Activated CD4-positive, alpha-beta T cell treated with anti-CD3 and anti-CD28 coated beads, Interleukin-2, amount 10 ng/mL, durations not matched to agents 7 days and 5 days (primary cell): ENCODE data around the gene NLE1. TPM values are rescaled to one million over a fixed set of nuclear protein-coding genes. Genes with fewer than 3 reads are reported as not detected.
"Not testable (repeated sequence)": the region's sequence is repeated elsewhere in the genome, so short reads cannot be mapped to it uniquely, and the experiment has no call there.

Experiments used
- CTCF ChIA-PET: fragments of 350-600 bp; sonication (Branson Sonifier 250); formaldehyde crosslinking; loops from one replicate; lab custom pipeline; 2021; ENCODE audit warnings: antibody characterized with exemption; lab: Charles Lee
- POLR2A ChIA-PET: fragments of 350-600 bp; sonication (Branson Sonifier 250); formaldehyde crosslinking; loops from one replicate; lab custom pipeline; 2021; ENCODE audit warnings: antibody characterized with exemption; lab: Charles Lee
- DNase-seq: peaks from one replicate; pipeline ENCODE4 v3.0.0-alpha.2; 2020
- H3K27ac Mint-ChIP-seq: one replicate; pipeline ENCODE4 v1.8.0; 2021; ENCODE audit warnings: mild to moderate bottlenecking, moderate library complexity, mixed read lengths
- H3K27me3 Mint-ChIP-seq: one replicate; pipeline ENCODE4 v1.8.0; 2021; ENCODE audit warnings: mixed read lengths
- H3K36me3 Mint-ChIP-seq: one replicate; pipeline ENCODE4 v1.8.0; 2021; ENCODE audit warnings: low read depth, mixed read lengths
- H3K4me1 Mint-ChIP-seq: one replicate; pipeline ENCODE4 v1.8.0; 2021; ENCODE audit warnings: mixed read lengths
- H3K4me3 Mint-ChIP-seq: one replicate; pipeline ENCODE4 v1.8.0; 2021; ENCODE audit warnings: mild to moderate bottlenecking, moderate library complexity, mixed read lengths
- H3K9me3 Mint-ChIP-seq: one replicate; pipeline ENCODE4 v1.8.0; 2021; ENCODE audit warnings: mixed read lengths
- total RNA-seq, 2 experiments: library from RNA; stranded (reverse); gene quantifications; one replicate each; pipeline ENCODE4 v1.2.3, GENCODE V29; 2021

NLE1 gene
- total RNA-seq: 10 to 100 TPM; 15.7 to 19.7 TPM

DNA sequence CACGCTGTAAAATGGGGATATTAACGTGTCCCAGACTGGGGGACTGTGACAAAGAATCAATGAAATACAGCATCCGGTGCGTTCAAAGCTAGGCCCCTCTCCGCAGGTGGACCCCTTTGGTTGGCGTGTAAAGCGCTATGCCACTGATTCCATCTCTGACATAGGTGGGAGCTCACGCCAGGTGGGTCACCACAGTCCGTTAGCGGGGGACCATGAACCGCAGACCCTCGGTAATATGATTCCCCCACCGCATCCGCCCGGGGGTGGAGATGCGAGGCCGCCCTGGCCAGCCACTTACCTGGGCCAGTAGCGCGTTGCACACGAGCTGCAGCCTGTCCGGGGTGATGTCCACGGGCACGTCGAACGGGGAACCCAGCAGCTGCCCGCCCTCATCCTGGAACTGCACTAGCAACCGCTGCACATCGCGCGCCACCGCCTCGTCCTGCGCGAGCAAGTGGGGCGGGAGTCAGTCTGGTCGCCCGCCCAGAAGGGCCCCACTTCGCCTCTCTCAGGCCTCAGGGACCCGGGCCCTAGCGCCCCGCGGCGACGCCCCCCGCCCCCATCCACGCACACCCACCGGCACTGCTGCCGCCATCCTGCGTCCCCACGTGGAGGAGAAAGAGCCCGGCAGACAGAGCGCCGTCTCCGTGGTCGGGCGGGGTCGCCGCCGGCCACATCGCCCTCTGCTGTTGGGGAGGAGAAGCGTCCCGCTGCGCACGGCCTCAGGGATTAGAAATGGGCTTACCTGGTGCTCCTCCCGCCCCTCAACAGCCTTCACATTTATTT is at the start of gene NLE1:
TSS of gene NLE1 (minus strand) at position 623 of the 786 bp plus-strand sequence. CDS start at position 595, 28 bp downstream.
- H3K36me3 Mint-ChIP-seq: peaks cover 13% of the 10 kb centered on the region
- no peaks in the 10 kb centered on the region for H3K27me3 Mint-ChIP-seq
- DNase-seq: peak; percentile 87
- ChIA-PET POLR2A (no interaction called here), CTCF (interaction anchor here (0.7 to 1.7 kb wide), 10 partner anchors 9 to 566 kb away, joined by 3 to 8 read pairs (median 4); no protein-coding TSS in a partner anchor)
- no peaks in the 10 kb centered on the region for H3K9me3 Mint-ChIP-seq
- H3K27ac Mint-ChIP-seq: peak within 1 kb of the TSS; percentile 84
- peaks cover 19% of the 10 kb centered on the region for H3K4me1 Mint-ChIP-seq
- H3K4me3 Mint-ChIP-seq: peak within 1 kb of the TSS; percentile 80

DNA sequence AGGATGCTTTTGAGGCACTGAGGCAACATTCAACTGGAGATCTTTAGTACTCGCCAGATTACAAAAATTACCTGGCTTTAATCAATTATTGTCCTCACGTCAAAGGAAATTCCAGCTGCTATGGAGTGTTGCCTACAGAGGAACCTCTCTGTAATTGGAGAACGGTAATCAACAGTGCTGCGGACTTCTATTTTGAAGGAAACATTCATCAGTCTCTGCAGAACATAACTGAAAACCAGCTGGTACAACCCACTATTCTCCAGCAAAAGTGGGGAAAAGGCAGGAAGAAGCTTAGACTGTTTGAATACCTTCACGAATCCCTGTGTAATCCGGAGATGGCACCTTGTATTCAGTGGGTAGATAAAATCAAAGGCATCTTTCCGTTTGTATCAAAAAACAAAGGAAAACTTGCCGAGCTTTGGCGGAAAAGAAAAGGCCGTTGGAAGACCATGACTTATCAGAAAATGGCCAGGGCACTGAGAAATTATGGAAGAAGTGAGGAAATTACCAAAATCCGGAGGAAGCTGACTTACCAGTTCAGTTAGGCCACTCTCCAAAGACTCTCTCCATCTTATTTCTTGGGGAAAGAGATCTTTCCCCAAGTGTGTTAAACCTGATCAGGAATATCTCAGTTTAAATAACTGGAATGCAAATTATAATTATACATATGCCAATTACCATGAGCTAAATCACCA is 49.0 kb upstream of the NLE1 start:
- Mint-ChIP-seq H3K4me3 (no peak overlapping the region), H3K9me3 (peaks cover 10% of the 10 kb centered on the region), H3K27me3 (no peaks in the 10 kb centered on the region), H3K27ac (no peak overlapping the region), H3K36me3 (peaks cover 4% of the 10 kb centered on the region), H3K4me1 (peaks cover 40% of the 10 kb centered on the region)
- ChIA-PET POLR2A (no interaction called here), CTCF (interaction anchor here (0.8 to 1.0 kb wide), 2 partner anchors 9 to 11 kb away, joined by 3 read pairs; no protein-coding TSS in a partner anchor)
- DNase-seq: no peak

DNA sequence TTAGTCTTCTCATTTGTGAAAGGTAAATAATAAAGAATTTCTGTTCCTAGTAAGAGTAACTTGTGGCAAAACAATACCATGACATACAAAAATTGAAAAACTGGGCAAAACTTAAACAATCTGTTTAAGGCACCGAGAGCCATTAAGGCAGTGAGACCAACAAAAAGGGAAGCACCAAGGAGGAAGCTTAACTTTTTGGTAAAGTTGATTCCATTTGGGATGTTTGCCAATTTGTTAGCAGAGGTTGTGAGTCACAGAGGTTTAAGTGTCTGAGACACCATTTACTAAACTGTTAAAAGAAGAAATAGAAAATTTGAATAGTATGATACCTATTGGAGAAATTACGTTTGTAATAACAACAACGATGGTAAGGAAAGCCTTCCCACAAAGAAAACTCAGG is 47.2 kb upstream of the NLE1 start:
- ChIA-PET POLR2A (no interaction called here), CTCF (no interaction called here)
- peak overlapping the region; percentile 22 for H3K4me3 Mint-ChIP-seq
- H3K27me3 Mint-ChIP-seq: no peaks in the 10 kb centered on the region
- H3K36me3 Mint-ChIP-seq: peaks cover 4% of the 10 kb centered on the region
- peaks cover 7% of the 10 kb centered on the region for H3K9me3 Mint-ChIP-seq
- peaks cover 47% of the 10 kb centered on the region for H3K4me1 Mint-ChIP-seq
- DNase-seq: no peak
- H3K27ac Mint-ChIP-seq: no peak overlapping the region

DNA sequence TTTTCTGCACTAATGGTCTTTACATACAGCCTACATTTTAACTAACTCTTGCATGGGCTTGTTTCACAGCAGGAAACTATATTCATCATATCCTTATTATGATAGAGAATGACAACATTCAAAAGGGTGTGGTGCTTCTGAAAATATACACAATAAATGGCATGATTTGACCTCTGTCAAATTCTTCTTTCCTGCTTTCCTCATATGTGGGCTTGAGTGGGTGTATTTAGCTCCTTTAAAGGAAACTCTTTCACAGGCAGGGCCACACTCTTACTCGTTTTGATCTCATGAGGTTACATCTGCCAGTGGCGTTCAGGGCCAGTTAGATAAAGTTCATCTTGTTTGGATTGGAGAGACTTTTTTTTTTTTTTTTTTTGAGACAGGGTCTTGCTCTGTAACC is 46.0 kb upstream of the NLE1 start:
- Mint-ChIP-seq H3K36me3 (peaks cover 4% of the 10 kb centered on the region), H3K27ac (peak overlapping the region; percentile 83), H3K4me1 (peaks cover 48% of the 10 kb centered on the region), H3K4me3 (peak overlapping the region; percentile 4), H3K9me3 (peaks cover 5% of the 10 kb centered on the region), H3K27me3 (no peaks in the 10 kb centered on the region)
- CTCF ChIA-PET: interaction anchor here (0.6 to 1.6 kb wide), 3 partner anchors 11 to 311 kb away, joined by 3 to 5 read pairs (median 3); no protein-coding TSS in a partner anchor
- DNase-seq: no peak
- POLR2A ChIA-PET: interaction anchor here (1.1 to 1.4 kb wide), 2 partner anchors 23 to 26 kb away, joined by 3 to 6 read pairs; no protein-coding TSS in a partner anchor

DNA sequence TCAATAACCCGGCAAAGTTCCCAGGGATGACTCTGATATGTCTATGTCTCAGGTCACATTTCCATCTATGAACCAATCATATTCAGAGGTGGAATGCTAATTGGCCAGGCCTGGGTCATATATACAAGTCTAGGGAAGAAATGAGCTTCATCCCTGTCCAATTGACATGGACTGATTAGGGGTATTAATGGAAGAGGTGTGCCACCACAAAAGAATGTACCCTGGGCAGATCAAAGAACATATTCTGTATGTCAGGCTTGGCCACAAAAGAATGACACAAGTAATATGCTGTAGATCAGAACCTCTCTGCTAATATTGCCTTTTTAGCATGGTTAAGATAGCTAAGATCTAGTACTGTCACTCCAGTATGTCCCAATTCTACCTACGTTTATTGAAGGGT is 45.4 kb upstream of the NLE1 start:
- no peak for DNase-seq
- Mint-ChIP-seq H3K4me1 (peaks cover 41% of the 10 kb centered on the region), H3K4me3 (no peak overlapping the region), H3K9me3 (peaks cover 4% of the 10 kb centered on the region), H3K27ac (no peak overlapping the region), H3K36me3 (peaks cover 4% of the 10 kb centered on the region), H3K27me3 (no peaks in the 10 kb centered on the region)
- CTCF ChIA-PET: interaction anchor here (1.6 kb wide), 1 partner anchor 10 kb away, joined by 3 read pairs; no protein-coding TSS in a partner anchor
- POLR2A ChIA-PET: interaction anchor here (1.1 to 1.4 kb wide), 2 partner anchors 22 to 27 kb away, joined by 3 to 6 read pairs; no protein-coding TSS in a partner anchor

DNA sequence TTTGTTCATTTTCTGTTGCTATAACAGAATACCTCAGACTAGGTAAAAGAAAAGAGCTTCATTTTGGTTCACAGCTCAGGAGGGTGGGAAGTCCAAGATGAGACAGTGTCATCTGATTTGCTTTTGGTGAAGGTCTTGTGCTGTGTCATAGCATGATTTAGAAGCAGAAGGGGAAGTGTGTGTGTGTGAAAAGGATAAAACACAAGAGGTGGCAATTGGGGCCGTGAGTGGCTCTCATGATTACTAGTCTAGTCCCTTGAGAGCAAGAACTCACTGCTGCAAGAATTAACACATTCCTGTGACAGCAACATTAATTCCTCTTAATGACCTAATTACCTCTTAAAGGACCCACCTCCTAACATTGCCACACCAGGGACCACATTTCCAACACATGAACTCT is 43.7 kb upstream of the NLE1 start:
- H3K9me3 Mint-ChIP-seq: peaks cover 4% of the 10 kb centered on the region
- no peak for DNase-seq
- peaks cover 4% of the 10 kb centered on the region for H3K36me3 Mint-ChIP-seq
- ChIA-PET POLR2A (no interaction called here), CTCF (interaction anchor here (1.0 kb wide), 1 partner anchor 10 kb away, joined by 3 read pairs; no protein-coding TSS in a partner anchor)
- H3K4me1 Mint-ChIP-seq: peaks cover 38% of the 10 kb centered on the region
- H3K27me3 Mint-ChIP-seq: no peaks in the 10 kb centered on the region
- H3K4me3 Mint-ChIP-seq: no peak overlapping the region
- H3K27ac Mint-ChIP-seq: no peak overlapping the region

DNA sequence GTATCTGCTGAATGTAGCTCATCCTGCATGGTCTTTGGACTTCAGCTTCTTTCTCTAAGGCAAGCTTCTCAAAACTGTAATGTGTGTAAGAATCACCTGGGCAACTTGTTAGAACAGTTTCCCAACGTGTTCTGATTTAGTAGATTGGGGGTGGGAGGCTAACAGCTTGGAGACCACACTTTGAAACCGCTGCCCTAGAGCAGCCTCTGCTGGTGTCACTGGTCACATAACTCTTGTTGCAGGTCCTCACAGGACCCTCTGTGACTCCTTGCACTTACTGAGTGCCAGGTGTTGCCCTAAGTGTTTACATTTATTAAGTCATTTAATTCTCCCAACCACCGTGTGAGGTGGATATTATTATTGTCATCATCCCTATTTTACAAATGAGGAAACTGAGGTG is 42.2 kb upstream of the NLE1 start:
- no peaks in the 10 kb centered on the region for H3K27me3 Mint-ChIP-seq
- ChIA-PET CTCF (no interaction called here), POLR2A (interaction anchor here (0.7 to 1.0 kb wide), 2 partner anchors 30 to 59 kb away, joined by 3 to 4 read pairs; partner anchors contain the start of gene SLFN5)
- no peak for DNase-seq
- peaks cover 3% of the 10 kb centered on the region for H3K9me3 Mint-ChIP-seq
- no peak overlapping the region for H3K4me3 Mint-ChIP-seq
- H3K4me1 Mint-ChIP-seq: peaks cover 39% of the 10 kb centered on the region
- no peak overlapping the region for H3K27ac Mint-ChIP-seq
- peaks cover 5% of the 10 kb centered on the region for H3K36me3 Mint-ChIP-seq

DNA sequence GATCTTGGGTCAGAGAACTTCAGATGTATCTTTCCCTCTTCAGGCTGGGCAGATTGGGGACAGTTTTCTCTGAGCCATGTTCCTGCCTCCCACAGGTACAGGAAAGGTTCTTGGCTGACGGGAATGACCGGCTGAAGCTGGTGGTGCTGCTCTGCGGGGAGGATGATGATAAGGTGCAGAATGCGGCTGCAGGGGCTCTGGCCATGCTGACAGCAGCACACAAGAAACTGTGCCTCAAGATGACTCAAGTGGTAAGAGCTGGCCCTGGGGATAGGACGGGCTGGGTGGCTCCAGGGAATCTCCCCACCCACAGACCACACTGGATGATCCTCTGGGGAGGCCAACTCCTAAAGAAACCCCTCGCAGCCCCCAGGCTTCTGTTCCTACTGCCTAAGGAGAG is 41.2 kb upstream of the NLE1 start:
- Mint-ChIP-seq H3K9me3 (peaks cover 3% of the 10 kb centered on the region), H3K4me1 (peaks cover 41% of the 10 kb centered on the region), H3K4me3 (no peak overlapping the region), H3K27me3 (no peaks in the 10 kb centered on the region), H3K27ac (no peak overlapping the region), H3K36me3 (peaks cover 10% of the 10 kb centered on the region)
- no peak for DNase-seq
- ChIA-PET POLR2A (interaction anchor here (1.0 kb wide), 1 partner anchor 60 kb away, joined by 3 read pairs; the partner anchor contains the start of gene SLFN5), CTCF (interaction anchor here (0.9 to 1.3 kb wide), 2 partner anchors 28 to 50 kb away, joined by 3 read pairs; no protein-coding TSS in a partner anchor)

DNA sequence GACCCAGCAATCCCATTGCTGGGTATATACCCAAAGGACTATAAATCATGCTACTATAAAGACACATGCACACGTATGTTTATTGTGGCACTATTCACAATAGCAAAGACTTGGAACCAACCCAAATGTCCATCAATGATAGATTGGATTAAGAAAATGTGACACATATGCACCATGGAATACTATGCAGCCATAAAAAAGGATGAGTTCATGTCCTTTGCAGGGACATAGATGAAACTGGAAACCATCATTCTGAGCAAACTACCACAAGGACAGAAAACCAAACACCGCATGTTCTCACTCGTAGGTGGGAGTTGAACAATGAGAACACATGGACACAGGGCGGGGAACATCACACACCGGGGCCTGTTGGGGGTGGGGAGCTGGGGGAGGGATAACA is 37.3 kb upstream of the NLE1 start:
- H3K4me3 Mint-ChIP-seq, H3K27me3 Mint-ChIP-seq, H3K9me3 Mint-ChIP-seq, POLR2A ChIA-PET, CTCF ChIA-PET, DNase-seq: not testable (repeated sequence)
- H3K27ac Mint-ChIP-seq: peak overlapping the region; percentile 63
- H3K4me1 Mint-ChIP-seq: peaks cover 52% of the 10 kb centered on the region
- peaks cover 20% of the 10 kb centered on the region for H3K36me3 Mint-ChIP-seq

DNA sequence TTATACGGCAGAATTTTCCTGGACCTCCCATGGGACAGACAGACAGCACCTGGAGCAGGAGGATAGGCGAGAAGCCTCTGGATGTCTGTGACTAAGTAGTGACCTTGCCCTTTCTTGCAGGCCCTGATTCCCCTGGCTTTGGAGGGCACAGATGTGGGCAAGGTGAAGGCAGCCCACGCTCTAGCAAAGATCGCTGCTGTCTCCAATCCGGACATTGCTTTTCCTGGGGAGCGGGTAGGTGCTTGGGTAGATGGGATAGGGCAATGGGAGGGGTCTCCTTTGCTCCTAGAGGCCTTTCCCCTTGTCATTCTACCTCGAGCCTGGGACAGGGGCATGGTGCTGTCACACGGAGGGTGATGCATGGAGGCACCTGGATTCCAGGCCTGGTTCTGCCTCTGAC is 34.8 kb upstream of the NLE1 start:
- Mint-ChIP-seq H3K27ac (peak overlapping the region; percentile 95), H3K9me3 (peaks cover 3% of the 10 kb centered on the region), H3K4me1 (peaks cover 67% of the 10 kb centered on the region), H3K36me3 (peaks cover 20% of the 10 kb centered on the region), H3K4me3 (no peak overlapping the region), H3K27me3 (no peaks in the 10 kb centered on the region)
- POLR2A ChIA-PET: interaction anchor here (0.6 kb wide), 1 partner anchor 358 kb away, joined by 4 read pairs; no protein-coding TSS in a partner anchor
- CTCF ChIA-PET: interaction anchor here (1.6 kb wide), 1 partner anchor 11 kb away, joined by 3 read pairs; no protein-coding TSS in a partner anchor
- DNase-seq: no peak

DNA sequence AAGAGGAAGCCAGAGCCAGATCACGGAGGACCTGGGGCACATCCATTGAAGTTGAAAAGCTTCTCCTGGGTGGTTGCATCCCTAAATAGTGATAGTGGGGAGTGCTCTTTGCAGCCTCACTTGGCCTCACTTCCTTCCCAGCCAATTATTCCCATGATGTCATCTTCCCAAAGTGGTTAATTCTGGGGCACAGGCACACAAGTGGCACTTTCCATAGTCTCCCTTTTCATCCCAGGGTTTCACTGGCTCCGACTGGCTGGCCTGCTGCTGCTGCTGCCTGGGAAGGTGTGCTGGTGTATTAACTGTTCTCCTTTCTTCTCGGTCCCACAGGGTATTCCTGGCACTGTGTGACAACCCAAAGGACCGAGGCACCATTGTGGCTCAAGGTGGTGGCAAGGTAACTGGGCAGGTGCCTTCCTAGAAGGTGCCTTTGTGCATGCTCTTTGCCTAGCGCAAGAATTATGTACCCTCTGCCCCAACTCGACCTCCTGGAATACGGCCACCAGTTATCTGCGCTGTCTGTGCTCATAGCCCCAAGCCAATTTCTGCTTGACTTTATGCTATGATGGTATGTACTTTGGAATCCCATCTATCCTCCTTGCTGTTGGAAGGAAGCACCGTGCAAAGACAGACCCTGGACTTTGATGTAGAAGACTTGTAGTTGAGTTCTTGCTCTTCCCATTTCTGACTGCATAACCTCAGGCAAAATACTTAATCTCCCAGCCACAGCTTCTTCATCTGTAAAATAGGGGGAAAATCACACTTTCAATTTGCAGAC is 33.7 kb upstream of the NLE1 start:
- Mint-ChIP-seq H3K4me3 (no peak overlapping the region), H3K9me3 (peaks cover 3% of the 10 kb centered on the region), H3K4me1 (peaks cover 77% of the 10 kb centered on the region), H3K27me3 (no peaks in the 10 kb centered on the region), H3K36me3 (peaks cover 20% of the 10 kb centered on the region), H3K27ac (no peak overlapping the region)
- POLR2A ChIA-PET: no interaction called here
- no peak for DNase-seq
- CTCF ChIA-PET: interaction anchor here (1.7 kb wide), 1 partner anchor 364 kb away, joined by 3 read pairs; no protein-coding TSS in a partner anchor

DNA sequence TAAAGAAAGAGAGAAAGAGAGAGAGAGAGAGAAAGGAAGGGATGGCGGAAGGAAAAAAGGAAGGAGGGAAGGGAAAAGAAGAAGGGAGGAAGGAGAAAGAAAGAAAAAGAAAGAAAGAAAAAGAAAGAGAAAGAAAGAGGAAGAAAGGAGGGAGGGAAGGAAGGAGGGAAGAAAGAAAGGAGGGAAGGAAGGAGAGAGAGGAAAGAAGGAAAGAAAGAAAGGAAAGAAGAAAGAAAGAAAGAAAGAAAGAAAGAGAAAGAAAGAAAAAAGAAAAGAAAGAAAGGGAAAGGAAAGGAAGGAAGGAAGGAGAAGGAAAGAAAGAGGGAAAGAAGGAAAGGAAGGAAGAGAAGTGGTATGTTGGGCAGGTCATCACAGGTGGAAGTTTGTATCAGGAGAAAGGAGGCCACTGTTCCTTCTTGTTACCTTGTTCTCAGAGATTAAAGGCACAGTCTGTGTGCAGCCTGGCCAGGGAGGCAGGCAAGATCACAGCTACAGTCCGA is 32.8 kb upstream of the NLE1 start:
- Mint-ChIP-seq H3K27me3 (no peaks in the 10 kb centered on the region), H3K9me3 (peaks cover 3% of the 10 kb centered on the region), H3K27ac (peak overlapping the region; percentile 71), H3K4me1 (peaks cover 77% of the 10 kb centered on the region), H3K4me3 (no peak overlapping the region), H3K36me3 (peaks cover 20% of the 10 kb centered on the region)
- no peak for DNase-seq
- POLR2A ChIA-PET: no interaction called here
- CTCF ChIA-PET: interaction anchor here (1.1 to 1.7 kb wide), 2 partner anchors 73 to 365 kb away, joined by 3 read pairs; no protein-coding TSS in a partner anchor
